Neural progenitor cell (in vitro differentiated cells): Measurements from ENCODE around the gene FAM83B. TPM values are rescaled to one million over a fixed set of nuclear protein-coding genes. Genes with fewer than 3 reads are reported as not detected.

ENCODE experiments used
- DNase-seq: peaks from one replicate; pipeline ENCODE4 v3.0.0-alpha.2; 2016; ENCODE audit warnings: low spot score
- H2AFZ ChIP-seq: fragments of 200-600 bp; sonication (generic); replicated peaks from 2 replicates; pipeline ENCODE4 v1.6.1; 2016; ENCODE audit warnings: antibody characterized with exemption
- H3F3A ChIP-seq: fragments of 200-600 bp; sonication (generic); 2 replicates; pipeline ENCODE4 v1.6.1; 2016; ENCODE audit warnings: antibody characterized with exemption, low read depth
- H3K27ac ChIP-seq: fragments of 200-600 bp; sonication (generic); 2 replicates; pipeline ENCODE4 v1.5.1; 2016; ENCODE audit warnings: mild to moderate bottlenecking
- H3K27me3 ChIP-seq: fragments of 200-600 bp; sonication (generic); 2 replicates; pipeline ENCODE4 v1.6.1; 2016; ENCODE audit warnings: mild to moderate bottlenecking, moderate library complexity
- H3K36me3 ChIP-seq: fragments of 200-600 bp; sonication (generic); 2 replicates; pipeline ENCODE4 v1.5.1; 2016
- H3K4me1 ChIP-seq: fragments of 200-600 bp; sonication (generic); 2 replicates; pipeline ENCODE4 v1.6.1; 2016; ENCODE audit warnings: mixed run types
- H3K4me2 ChIP-seq: fragments of 200-600 bp; sonication (generic); 2 replicates; pipeline ENCODE4 v1.6.1; 2016
- H3K4me3 ChIP-seq: fragments of 200-600 bp; sonication (generic); 2 replicates; pipeline ENCODE4 v1.5.1; 2016
- H3K79me2 ChIP-seq: fragments of 200-600 bp; sonication (generic); 2 replicates; pipeline ENCODE4 v1.6.1; 2016; ENCODE audit warnings: low read depth
- H3K9ac ChIP-seq: fragments of 200-600 bp; sonication (generic); 2 replicates; pipeline ENCODE4 v1.6.1; 2016
- H3K9me3 ChIP-seq: fragments of 200-600 bp; sonication (generic); 2 replicates; pipeline ENCODE4 v1.5.1; 2016; ENCODE audit warnings: low read depth
- H4K20me1 ChIP-seq: fragments of 200-600 bp; sonication (generic); 2 replicates; pipeline ENCODE4 v1.6.1; 2016; ENCODE audit warnings: low read depth
- H3K27ac Mint-ChIP-seq: 3 replicates; pipeline ENCODE4 v1.8.0; 2021; ENCODE audit warnings: mixed read lengths
- H3K27me3 Mint-ChIP-seq: 2 replicates; pipeline ENCODE4 v1.8.0; 2022; ENCODE audit warnings: low read depth, mild to moderate bottlenecking, inconsistent platforms, moderate library complexity, mixed read lengths; ENCODE audit not compliant: insufficient read depth
- H3K36me3 Mint-ChIP-seq: 3 replicates; pipeline ENCODE4 v1.8.0; 2021; ENCODE audit warnings: mixed read lengths
- H3K4me1 Mint-ChIP-seq: 3 replicates; pipeline ENCODE4 v1.8.0; 2021; ENCODE audit warnings: mixed read lengths
- H3K4me3 Mint-ChIP-seq: 3 replicates; pipeline ENCODE4 v1.8.0; 2021; ENCODE audit warnings: mild to moderate bottlenecking, moderate library complexity, mixed read lengths
- H3K9me3 Mint-ChIP-seq: 3 replicates; pipeline ENCODE4 v1.8.0; 2020; ENCODE audit warnings: mixed read lengths
- EZH2 ChIP-seq: fragments of 200-600 bp; sonication (generic); IDR thresholded peaks from 2 replicates; pipeline ENCODE4 v1.6.1; 2017; ENCODE audit warnings: antibody characterized with exemption, mild to moderate bottlenecking, moderate library complexity
- EZH2phosphoT487 ChIP-seq: fragments of 200-600 bp; sonication (generic); IDR thresholded peaks from 2 replicates; pipeline ENCODE4 v1.6.1; 2017; ENCODE audit warnings: antibody characterized with exemption
- total RNA-seq: library from RNA; depleted of rRNA; stranded (reverse); fragments of >200 nt; gene quantifications from 2 replicates; pipeline ENCODE4 v1.2.3, GENCODE V29; 2015; ENCODE audit warnings: low replicate concordance
- TF ChIP-seq, protein P1 (sequence below): fragments of 200-600 bp; sonication (generic); IDR thresholded peaks from 2 replicates; pipeline ENCODE4 v1.5.1; 2017; ENCODE audit warnings: antibody characterized with exemption, mild to moderate bottlenecking

Gene FAM83B
- total RNA-seq, 1 donor from 2014 or later: 5.3 TPM

DNA sequence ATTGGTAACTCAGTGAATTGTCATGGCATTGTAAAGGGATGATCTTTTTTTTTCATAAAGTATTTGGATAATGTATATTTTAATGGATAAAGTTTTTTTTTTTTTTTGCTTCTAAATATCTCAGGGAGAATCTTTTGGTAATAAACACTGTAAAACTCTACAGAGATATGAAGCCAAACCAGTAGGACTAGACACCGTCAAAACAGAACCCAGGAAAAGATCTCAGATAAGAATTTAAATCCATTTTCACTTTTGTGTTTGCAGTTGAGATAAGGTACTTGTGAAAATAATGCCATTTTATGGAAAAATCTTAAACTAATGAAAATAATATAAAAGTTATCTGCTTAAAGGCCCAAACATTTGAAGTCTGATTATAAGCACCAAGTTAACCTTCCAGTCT is 27.0 kb downstream of the FAM83B start:
- H3K4me1 Mint-ChIP-seq: no peaks in the 10 kb centered on the region
- DNase-seq: no peak
- Histone ChIP-seq H3K9ac (no peak overlapping the region), H3K27me3 (no peaks in the 10 kb centered on the region), H3K9me3 (no peaks in the 10 kb centered on the region), H2AFZ (no peak overlapping the region), H3K4me2 (no peak overlapping the region), H3K4me3 (no peak overlapping the region), H3K27ac (no peak overlapping the region), H3K4me1 (no peaks in the 10 kb centered on the region), H3F3A (no peaks in the 10 kb centered on the region), H4K20me1 (no peaks in the 10 kb centered on the region), H3K79me2 (no peaks in the 10 kb centered on the region), H3K36me3 (no peaks in the 10 kb centered on the region)
- no peak overlapping the region for H3K27ac Mint-ChIP-seq
- no peaks in the 10 kb centered on the region for H3K27me3 Mint-ChIP-seq
- H3K9me3 Mint-ChIP-seq: no peaks in the 10 kb centered on the region
- TF ChIP-seq EZH2 (no peak), EZH2phosphoT487 (no peak)
- TF ChIP-seq, protein P1, sequence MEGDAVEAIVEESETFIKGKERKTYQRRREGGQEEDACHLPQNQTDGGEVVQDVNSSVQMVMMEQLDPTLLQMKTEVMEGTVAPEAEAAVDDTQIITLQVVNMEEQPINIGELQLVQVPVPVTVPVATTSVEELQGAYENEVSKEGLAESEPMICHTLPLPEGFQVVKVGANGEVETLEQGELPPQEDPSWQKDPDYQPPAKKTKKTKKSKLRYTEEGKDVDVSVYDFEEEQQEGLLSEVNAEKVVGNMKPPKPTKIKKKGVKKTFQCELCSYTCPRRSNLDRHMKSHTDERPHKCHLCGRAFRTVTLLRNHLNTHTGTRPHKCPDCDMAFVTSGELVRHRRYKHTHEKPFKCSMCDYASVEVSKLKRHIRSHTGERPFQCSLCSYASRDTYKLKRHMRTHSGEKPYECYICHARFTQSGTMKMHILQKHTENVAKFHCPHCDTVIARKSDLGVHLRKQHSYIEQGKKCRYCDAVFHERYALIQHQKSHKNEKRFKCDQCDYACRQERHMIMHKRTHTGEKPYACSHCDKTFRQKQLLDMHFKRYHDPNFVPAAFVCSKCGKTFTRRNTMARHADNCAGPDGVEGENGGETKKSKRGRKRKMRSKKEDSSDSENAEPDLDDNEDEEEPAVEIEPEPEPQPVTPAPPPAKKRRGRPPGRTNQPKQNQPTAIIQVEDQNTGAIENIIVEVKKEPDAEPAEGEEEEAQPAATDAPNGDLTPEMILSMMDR: no peak
- no peaks in the 10 kb centered on the region for H3K36me3 Mint-ChIP-seq
- no peak overlapping the region for H3K4me3 Mint-ChIP-seq

DNA sequence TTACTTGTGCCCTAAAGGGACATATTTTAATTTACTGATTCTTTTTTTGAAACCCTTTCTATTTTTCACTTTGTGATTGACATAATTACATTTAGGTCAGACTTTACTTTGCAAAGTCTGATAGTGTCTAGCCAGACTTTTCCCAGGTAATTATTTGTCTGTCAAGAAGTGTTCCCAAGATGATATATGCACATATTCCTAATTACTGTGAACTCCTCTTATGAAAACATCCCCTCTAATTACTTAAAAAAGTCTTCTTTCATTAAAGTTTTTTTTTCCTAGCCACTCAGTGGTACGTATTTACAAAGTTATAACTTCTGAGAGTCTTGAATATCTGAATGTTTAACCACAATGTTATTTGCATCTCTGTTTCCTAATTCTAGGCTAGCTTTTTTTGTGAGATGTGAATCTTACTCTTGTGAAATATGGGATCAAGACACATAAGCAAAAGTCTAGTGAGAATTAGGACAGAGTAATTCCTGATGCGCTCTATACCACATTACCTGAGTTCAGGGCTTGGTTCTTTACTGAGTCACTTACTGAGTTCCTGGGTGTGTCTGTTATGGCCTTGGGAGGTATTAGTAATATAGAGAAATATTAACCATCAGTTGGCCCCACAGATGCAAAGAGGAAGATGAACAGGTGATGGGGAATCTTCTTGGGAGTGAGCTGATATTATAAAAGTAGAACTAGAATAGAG is 27.9 kb downstream of the FAM83B start:
- no peak overlapping the region for H3K4me2 ChIP-seq
- no peaks in the 10 kb centered on the region for H3K27me3 ChIP-seq
- H3K27ac ChIP-seq: no peak overlapping the region
- no peaks in the 10 kb centered on the region for H3K36me3 ChIP-seq
- H4K20me1 ChIP-seq: no peaks in the 10 kb centered on the region
- no peak overlapping the region for H2AFZ ChIP-seq
- H3K9ac ChIP-seq: no peak overlapping the region
- no peak overlapping the region for H3K4me3 Mint-ChIP-seq
- H3K4me1 ChIP-seq: peaks cover 6% of the 10 kb centered on the region
- no peaks in the 10 kb centered on the region for H3F3A ChIP-seq
- H3K9me3 Mint-ChIP-seq: no peaks in the 10 kb centered on the region
- no peaks in the 10 kb centered on the region for H3K79me2 ChIP-seq
- H3K9me3 ChIP-seq: no peaks in the 10 kb centered on the region
- no peaks in the 10 kb centered on the region for H3K4me1 Mint-ChIP-seq
- no peak overlapping the region for H3K4me3 ChIP-seq
- TF ChIP-seq, protein P1: no peak
- TF ChIP-seq EZH2phosphoT487: no peak
- no peak for TF ChIP-seq EZH2
- no peaks in the 10 kb centered on the region for H3K27me3 Mint-ChIP-seq
- DNase-seq: no peak
- no peak overlapping the region for H3K27ac Mint-ChIP-seq
- H3K36me3 Mint-ChIP-seq: no peaks in the 10 kb centered on the region

DNA sequence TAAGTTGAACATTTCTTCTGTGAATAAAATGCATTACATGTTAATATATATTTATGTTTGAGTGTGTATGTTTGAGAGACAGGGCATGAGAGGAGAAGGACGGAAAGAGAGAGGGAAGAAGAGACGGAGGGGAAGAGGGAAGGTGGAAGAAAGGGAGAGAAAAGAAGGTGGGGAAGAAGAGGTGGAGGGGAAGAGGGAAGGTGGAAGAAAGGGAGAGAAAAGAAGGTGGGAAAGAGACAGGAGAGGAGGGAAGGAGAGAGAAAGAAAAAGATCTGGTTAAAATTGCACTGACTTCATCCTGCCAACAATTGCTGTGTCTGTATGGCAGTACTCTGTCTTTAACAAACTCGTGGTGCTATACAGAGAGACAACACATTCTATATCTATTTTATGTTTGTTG is 29.0 kb downstream of the FAM83B start:
- H3K27ac ChIP-seq: no peak overlapping the region
- no peaks in the 10 kb centered on the region for H3K36me3 Mint-ChIP-seq
- no peak overlapping the region for H3K27ac Mint-ChIP-seq
- H3K4me3 Mint-ChIP-seq: no peak overlapping the region
- H3F3A ChIP-seq: no peaks in the 10 kb centered on the region
- H4K20me1 ChIP-seq: no peaks in the 10 kb centered on the region
- H3K9ac ChIP-seq: no peak overlapping the region
- H3K4me2 ChIP-seq: no peak overlapping the region
- H3K79me2 ChIP-seq: no peaks in the 10 kb centered on the region
- DNase-seq: no peak
- no peaks in the 10 kb centered on the region for H3K9me3 Mint-ChIP-seq
- H3K27me3 Mint-ChIP-seq: no peaks in the 10 kb centered on the region
- H3K9me3 ChIP-seq: no peaks in the 10 kb centered on the region
- no peak overlapping the region for H2AFZ ChIP-seq
- no peaks in the 10 kb centered on the region for H3K36me3 ChIP-seq
- no peaks in the 10 kb centered on the region for H3K27me3 ChIP-seq
- H3K4me3 ChIP-seq: no peak overlapping the region
- no peaks in the 10 kb centered on the region for H3K4me1 Mint-ChIP-seq
- TF ChIP-seq EZH2 (no peak), EZH2phosphoT487 (no peak)
- TF ChIP-seq, protein P1: no peak
- peaks cover 9% of the 10 kb centered on the region for H3K4me1 ChIP-seq
